ENCODE measurements around the gene PRRC2B. TPM values are rescaled to one million over a fixed set of nuclear protein-coding genes. Genes with fewer than 3 reads are reported as not detected.

Gene PRRC2B
- total and polyA plus RNA-seq, 2 of the 8 experiments (the other 6 are each of a cell fraction or from before 2014, with no cell fraction given), result 37.3 to 249 TPM

DNA sequence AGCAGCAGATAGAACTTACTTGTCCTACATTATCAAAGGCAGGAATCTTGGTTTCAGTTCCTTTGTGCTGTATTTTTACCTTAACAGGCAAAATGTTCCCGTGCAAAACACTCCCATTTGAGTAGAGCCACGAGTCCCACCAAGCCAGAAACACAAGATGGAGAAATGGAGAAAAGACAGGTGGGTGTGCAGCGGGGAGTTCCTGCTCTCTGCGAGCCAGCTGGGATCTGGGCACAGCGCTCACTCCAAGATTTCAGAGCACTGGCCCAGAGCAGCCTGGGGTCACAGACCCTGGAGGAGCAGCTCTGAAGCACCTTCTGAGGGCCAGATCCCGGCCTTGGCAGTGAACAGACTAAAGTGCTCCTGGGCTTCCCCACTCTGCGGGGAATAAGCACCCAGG lies 134.3 kb downstream of the PRRC2B start (continued):
- TF ChIP-seq, protein P1, sequence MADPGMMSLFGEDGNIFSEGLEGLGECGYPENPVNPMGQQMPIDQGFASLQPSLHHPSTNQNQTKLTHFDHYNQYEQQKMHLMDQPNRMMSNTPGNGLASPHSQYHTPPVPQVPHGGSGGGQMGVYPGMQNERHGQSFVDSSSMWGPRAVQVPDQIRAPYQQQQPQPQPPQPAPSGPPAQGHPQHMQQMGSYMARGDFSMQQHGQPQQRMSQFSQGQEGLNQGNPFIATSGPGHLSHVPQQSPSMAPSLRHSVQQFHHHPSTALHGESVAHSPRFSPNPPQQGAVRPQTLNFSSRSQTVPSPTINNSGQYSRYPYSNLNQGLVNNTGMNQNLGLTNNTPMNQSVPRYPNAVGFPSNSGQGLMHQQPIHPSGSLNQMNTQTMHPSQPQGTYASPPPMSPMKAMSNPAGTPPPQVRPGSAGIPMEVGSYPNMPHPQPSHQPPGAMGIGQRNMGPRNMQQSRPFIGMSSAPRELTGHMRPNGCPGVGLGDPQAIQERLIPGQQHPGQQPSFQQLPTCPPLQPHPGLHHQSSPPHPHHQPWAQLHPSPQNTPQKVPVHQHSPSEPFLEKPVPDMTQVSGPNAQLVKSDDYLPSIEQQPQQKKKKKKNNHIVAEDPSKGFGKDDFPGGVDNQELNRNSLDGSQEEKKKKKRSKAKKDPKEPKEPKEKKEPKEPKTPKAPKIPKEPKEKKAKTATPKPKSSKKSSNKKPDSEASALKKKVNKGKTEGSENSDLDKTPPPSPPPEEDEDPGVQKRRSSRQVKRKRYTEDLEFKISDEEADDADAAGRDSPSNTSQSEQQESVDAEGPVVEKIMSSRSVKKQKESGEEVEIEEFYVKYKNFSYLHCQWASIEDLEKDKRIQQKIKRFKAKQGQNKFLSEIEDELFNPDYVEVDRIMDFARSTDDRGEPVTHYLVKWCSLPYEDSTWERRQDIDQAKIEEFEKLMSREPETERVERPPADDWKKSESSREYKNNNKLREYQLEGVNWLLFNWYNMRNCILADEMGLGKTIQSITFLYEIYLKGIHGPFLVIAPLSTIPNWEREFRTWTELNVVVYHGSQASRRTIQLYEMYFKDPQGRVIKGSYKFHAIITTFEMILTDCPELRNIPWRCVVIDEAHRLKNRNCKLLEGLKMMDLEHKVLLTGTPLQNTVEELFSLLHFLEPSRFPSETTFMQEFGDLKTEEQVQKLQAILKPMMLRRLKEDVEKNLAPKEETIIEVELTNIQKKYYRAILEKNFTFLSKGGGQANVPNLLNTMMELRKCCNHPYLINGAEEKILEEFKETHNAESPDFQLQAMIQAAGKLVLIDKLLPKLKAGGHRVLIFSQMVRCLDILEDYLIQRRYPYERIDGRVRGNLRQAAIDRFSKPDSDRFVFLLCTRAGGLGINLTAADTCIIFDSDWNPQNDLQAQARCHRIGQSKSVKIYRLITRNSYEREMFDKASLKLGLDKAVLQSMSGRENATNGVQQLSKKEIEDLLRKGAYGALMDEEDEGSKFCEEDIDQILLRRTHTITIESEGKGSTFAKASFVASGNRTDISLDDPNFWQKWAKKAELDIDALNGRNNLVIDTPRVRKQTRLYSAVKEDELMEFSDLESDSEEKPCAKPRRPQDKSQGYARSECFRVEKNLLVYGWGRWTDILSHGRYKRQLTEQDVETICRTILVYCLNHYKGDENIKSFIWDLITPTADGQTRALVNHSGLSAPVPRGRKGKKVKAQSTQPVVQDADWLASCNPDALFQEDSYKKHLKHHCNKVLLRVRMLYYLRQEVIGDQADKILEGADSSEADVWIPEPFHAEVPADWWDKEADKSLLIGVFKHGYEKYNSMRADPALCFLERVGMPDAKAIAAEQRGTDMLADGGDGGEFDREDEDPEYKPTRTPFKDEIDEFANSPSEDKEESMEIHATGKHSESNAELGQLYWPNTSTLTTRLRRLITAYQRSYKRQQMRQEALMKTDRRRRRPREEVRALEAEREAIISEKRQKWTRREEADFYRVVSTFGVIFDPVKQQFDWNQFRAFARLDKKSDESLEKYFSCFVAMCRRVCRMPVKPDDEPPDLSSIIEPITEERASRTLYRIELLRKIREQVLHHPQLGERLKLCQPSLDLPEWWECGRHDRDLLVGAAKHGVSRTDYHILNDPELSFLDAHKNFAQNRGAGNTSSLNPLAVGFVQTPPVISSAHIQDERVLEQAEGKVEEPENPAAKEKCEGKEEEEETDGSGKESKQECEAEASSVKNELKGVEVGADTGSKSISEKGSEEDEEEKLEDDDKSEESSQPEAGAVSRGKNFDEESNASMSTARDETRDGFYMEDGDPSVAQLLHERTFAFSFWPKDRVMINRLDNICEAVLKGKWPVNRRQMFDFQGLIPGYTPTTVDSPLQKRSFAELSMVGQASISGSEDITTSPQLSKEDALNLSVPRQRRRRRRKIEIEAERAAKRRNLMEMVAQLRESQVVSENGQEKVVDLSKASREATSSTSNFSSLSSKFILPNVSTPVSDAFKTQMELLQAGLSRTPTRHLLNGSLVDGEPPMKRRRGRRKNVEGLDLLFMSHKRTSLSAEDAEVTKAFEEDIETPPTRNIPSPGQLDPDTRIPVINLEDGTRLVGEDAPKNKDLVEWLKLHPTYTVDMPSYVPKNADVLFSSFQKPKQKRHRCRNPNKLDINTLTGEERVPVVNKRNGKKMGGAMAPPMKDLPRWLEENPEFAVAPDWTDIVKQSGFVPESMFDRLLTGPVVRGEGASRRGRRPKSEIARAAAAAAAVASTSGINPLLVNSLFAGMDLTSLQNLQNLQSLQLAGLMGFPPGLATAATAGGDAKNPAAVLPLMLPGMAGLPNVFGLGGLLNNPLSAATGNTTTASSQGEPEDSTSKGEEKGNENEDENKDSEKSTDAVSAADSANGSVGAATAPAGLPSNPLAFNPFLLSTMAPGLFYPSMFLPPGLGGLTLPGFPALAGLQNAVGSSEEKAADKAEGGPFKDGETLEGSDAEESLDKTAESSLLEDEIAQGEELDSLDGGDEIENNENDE (IDR thresholded peaks at IDR 0.05; ENCODE audit: insufficient replicate concordance, low read length), result no peak
- no peak for TF ChIP-seq HDAC6 (IDR thresholded peaks at IDR 0.05; ENCODE audit: low read depth, low read length)
- no peak for TF ChIP-seq SP2 (IDR thresholded peaks at IDR 0.05; ENCODE audit: low read length)
- no peak for TF ChIP-seq GTF2F1 (IDR thresholded peaks at IDR 0.05; ENCODE audit: borderline replicate concordance, low read depth, low read length)
- TF ChIP-seq, protein P2, sequence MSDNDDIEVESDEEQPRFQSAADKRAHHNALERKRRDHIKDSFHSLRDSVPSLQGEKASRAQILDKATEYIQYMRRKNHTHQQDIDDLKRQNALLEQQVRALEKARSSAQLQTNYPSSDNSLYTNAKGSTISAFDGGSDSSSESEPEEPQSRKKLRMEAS (IDR thresholded peaks at IDR 0.05), result no peak
- no peak for TF ChIP-seq YY1 (IDR thresholded peaks at IDR 0.05; ENCODE audit: low read depth, low read length)
- TF ChIP-seq SP4 (IDR thresholded peaks at IDR 0.05; ENCODE audit: low read length), result no peak
- no peak for TF ChIP-seq KDM5A (IDR thresholded peaks at IDR 0.05; ENCODE audit: low read length)
- no peak for TF ChIP-seq BRCA1 (IDR thresholded peaks at IDR 0.05; ENCODE audit: low read depth, low read length)
- no peak for TF ChIP-seq SIRT6 (IDR thresholded peaks at IDR 0.05; ENCODE audit: low read length)
- TF ChIP-seq GABPA (IDR thresholded peaks at IDR 0.05; ENCODE audit: borderline replicate concordance, insufficient read depth, low read length), result no peak

Data from H1 (cell line).